ENCODE data around the gene BRAF. TPM values are rescaled to one million over a fixed set of nuclear protein-coding genes. Genes with fewer than 3 reads are reported as not detected.
"Not testable (repeated sequence)": the region's sequence is repeated elsewhere in the genome, so short reads cannot be mapped to it uniquely, and the experiment has no call there.

The BRAF gene
- total RNA-seq, 1 experiment from 2014 or later = 7.7 TPM

- Histone ChIP-seq H3K4me3 (ENCODE audit: insufficient read depth, low read depth, low read length) (no peak overlapping the region), H3K27me3 (ENCODE audit: control insufficient read depth, insufficient read depth, low read length) (no peaks in the 10 kb centered on the region), H3K36me3 (replicated peaks; ENCODE audit: control insufficient read depth, insufficient read depth, low read length) (no peaks in the 10 kb centered on the region)
- DNase-seq = peak; percentile 38
Measured at GRCh38 chr7:140810830-140811556, 113.7 kb downstream of the BRAF start.

GRCh38 chr7:140810385-140810784, 114.3 kb downstream of the BRAF start:
- no peak for DNase-seq
- no peak overlapping the region for H3K4me3 ChIP-seq (ENCODE audit: insufficient read depth, low read depth, low read length)

GRCh38 chr7:140778975-140779374, 145.8 kb downstream of the BRAF start:
- H3K36me3 ChIP-seq (replicated peaks; ENCODE audit: control insufficient read depth, insufficient read depth, low read length) = peaks cover 2% of the 10 kb centered on the region
- no peak overlapping the region for H3K4me3 ChIP-seq (ENCODE audit: insufficient read depth, low read depth, low read length)
- no peak for DNase-seq
- H3K27me3 ChIP-seq (ENCODE audit: control insufficient read depth, insufficient read depth, low read length) = no peaks in the 10 kb centered on the region

More at GRCh38 chr7:140810385-140810784, 114.3 kb downstream of the BRAF start:
- Histone ChIP-seq H3K27me3 (ENCODE audit: control insufficient read depth, insufficient read depth, low read length) (no peaks in the 10 kb centered on the region), H3K36me3 (replicated peaks; ENCODE audit: control insufficient read depth, insufficient read depth, low read length) (no peaks in the 10 kb centered on the region)

GRCh38 chr7:140778568-140778967, 146.2 kb downstream of the BRAF start:
- Histone ChIP-seq H3K27me3 (ENCODE audit: control insufficient read depth, insufficient read depth, low read length) (no peaks in the 10 kb centered on the region), H3K36me3 (replicated peaks; ENCODE audit: control insufficient read depth, insufficient read depth, low read length) (peaks cover 2% of the 10 kb centered on the region), H3K4me3 (ENCODE audit: insufficient read depth, low read depth, low read length) (no peak overlapping the region)
- DNase-seq = no peak

GRCh38 chr7:140774371-140774770, 150.4 kb downstream of the BRAF start:
- H3K36me3 ChIP-seq (replicated peaks; ENCODE audit: control insufficient read depth, insufficient read depth, low read length) = peaks cover 2% of the 10 kb centered on the region; the same call in 1 of the 2 replicates
- H3K27me3 ChIP-seq (ENCODE audit: control insufficient read depth, insufficient read depth, low read length) = no peaks in the 10 kb centered on the region
- H3K4me3 ChIP-seq (ENCODE audit: insufficient read depth, low read depth, low read length) = no peak overlapping the region
- no peak for DNase-seq

GRCh38 chr7:140773104-140773503, 151.6 kb downstream of the BRAF start:
- no peak overlapping the region for H3K4me3 ChIP-seq (ENCODE audit: insufficient read depth, low read depth, low read length)
- peaks cover 2% of the 10 kb centered on the region; the same call in 1 of the 2 replicates for H3K36me3 ChIP-seq (replicated peaks; ENCODE audit: control insufficient read depth, insufficient read depth, low read length)
- no peak for DNase-seq
- no peaks in the 10 kb centered on the region for H3K27me3 ChIP-seq (ENCODE audit: control insufficient read depth, insufficient read depth, low read length)

GRCh38 chr7:140771826-140772225, 152.9 kb downstream of the BRAF start:
- Histone ChIP-seq H3K4me3 (ENCODE audit: insufficient read depth, low read depth, low read length) (no peak overlapping the region), H3K36me3 (replicated peaks; ENCODE audit: control insufficient read depth, insufficient read depth, low read length) (no peaks in the 10 kb centered on the region; the same call in 1 of the 2 replicates), H3K27me3 (ENCODE audit: control insufficient read depth, insufficient read depth, low read length) (no peaks in the 10 kb centered on the region)
- no peak for DNase-seq

GRCh38 chr7:140769852-140770251, 154.9 kb downstream of the BRAF start:
- H3K4me3 ChIP-seq (ENCODE audit: insufficient read depth, low read depth, low read length) = no peak overlapping the region
- H3K27me3 ChIP-seq (ENCODE audit: control insufficient read depth, insufficient read depth, low read length) = no peaks in the 10 kb centered on the region
- DNase-seq = no peak
- H3K36me3 ChIP-seq (replicated peaks; ENCODE audit: control insufficient read depth, insufficient read depth, low read length) = no peaks in the 10 kb centered on the region; the same call in 1 of the 2 replicates

GRCh38 chr7:140767418-140767817, 157.3 kb downstream of the BRAF start:
- no peaks in the 10 kb centered on the region for H3K27me3 ChIP-seq (ENCODE audit: control insufficient read depth, insufficient read depth, low read length)
- no peaks in the 10 kb centered on the region; the same call in 1 of the 2 replicates for H3K36me3 ChIP-seq (replicated peaks; ENCODE audit: control insufficient read depth, insufficient read depth, low read length)
- no peak for DNase-seq
- H3K4me3 ChIP-seq (ENCODE audit: insufficient read depth, low read depth, low read length) = no peak overlapping the region

GRCh38 chr7:140765441-140765840, 159.3 kb downstream of the BRAF start:
- not testable (repeated sequence) for H3K36me3 ChIP-seq (replicated peaks; ENCODE audit: control insufficient read depth, insufficient read depth, low read length); H3K4me3 ChIP-seq (ENCODE audit: insufficient read depth, low read depth, low read length); DNase-seq; H3K27me3 ChIP-seq (ENCODE audit: control insufficient read depth, insufficient read depth, low read length)

- not testable (repeated sequence) for H3K4me3 ChIP-seq (ENCODE audit: insufficient read depth, low read depth, low read length); H3K27me3 ChIP-seq (ENCODE audit: control insufficient read depth, insufficient read depth, low read length); DNase-seq; H3K36me3 ChIP-seq (replicated peaks; ENCODE audit: control insufficient read depth, insufficient read depth, low read length)
Measured at GRCh38 chr7:140763166-140763565, 161.6 kb downstream of the BRAF start.

GRCh38 chr7:140761375-140761774, 163.4 kb downstream of the BRAF start:
- not testable (repeated sequence) for H3K36me3 ChIP-seq (replicated peaks; ENCODE audit: control insufficient read depth, insufficient read depth, low read length); DNase-seq; H3K27me3 ChIP-seq (ENCODE audit: control insufficient read depth, insufficient read depth, low read length); H3K4me3 ChIP-seq (ENCODE audit: insufficient read depth, low read depth, low read length)

GRCh38 chr7:140754506-140754905, 170.2 kb downstream of the BRAF start:
- DNase-seq = no peak
- H3K36me3 ChIP-seq (replicated peaks; ENCODE audit: control insufficient read depth, insufficient read depth, low read length) = no peaks in the 10 kb centered on the region; the same call in 1 of the 2 replicates
- H3K27me3 ChIP-seq (ENCODE audit: control insufficient read depth, insufficient read depth, low read length) = no peaks in the 10 kb centered on the region
- H3K4me3 ChIP-seq (ENCODE audit: insufficient read depth, low read depth, low read length) = no peak overlapping the region

GRCh38 chr7:140752533-140752932, 172.2 kb downstream of the BRAF start:
- Histone ChIP-seq H3K36me3 (replicated peaks; ENCODE audit: control insufficient read depth, insufficient read depth, low read length) (no peaks in the 10 kb centered on the region; the same call in 1 of the 2 replicates), H3K4me3 (ENCODE audit: insufficient read depth, low read depth, low read length) (no peak overlapping the region), H3K27me3 (ENCODE audit: control insufficient read depth, insufficient read depth, low read length) (no peaks in the 10 kb centered on the region)
- DNase-seq = no peak

- Histone ChIP-seq H3K27me3 (ENCODE audit: control insufficient read depth, insufficient read depth, low read length) (no peaks in the 10 kb centered on the region), H3K36me3 (replicated peaks; ENCODE audit: control insufficient read depth, insufficient read depth, low read length) (no peaks in the 10 kb centered on the region), H3K4me3 (ENCODE audit: insufficient read depth, low read depth, low read length) (no peak overlapping the region)
- no peak for DNase-seq
Measured at GRCh38 chr7:140746751-140747150, 178.0 kb downstream of the BRAF start.
